ENCODE results near the gene SDHB. TPM values are rescaled to one million over a fixed set of nuclear protein-coding genes. Genes with fewer than 3 reads are reported as not detected.
A peak's percentile ranks its signal among the peaks of the same experiment; 100 is the strongest.

SDHB gene
- total and polyA plus RNA-seq, 9 of the 15 experiments (the other 6 are each of a cell fraction or from before 2014, with no cell fraction given), result 207 to 554 (median 365) TPM

DNA sequence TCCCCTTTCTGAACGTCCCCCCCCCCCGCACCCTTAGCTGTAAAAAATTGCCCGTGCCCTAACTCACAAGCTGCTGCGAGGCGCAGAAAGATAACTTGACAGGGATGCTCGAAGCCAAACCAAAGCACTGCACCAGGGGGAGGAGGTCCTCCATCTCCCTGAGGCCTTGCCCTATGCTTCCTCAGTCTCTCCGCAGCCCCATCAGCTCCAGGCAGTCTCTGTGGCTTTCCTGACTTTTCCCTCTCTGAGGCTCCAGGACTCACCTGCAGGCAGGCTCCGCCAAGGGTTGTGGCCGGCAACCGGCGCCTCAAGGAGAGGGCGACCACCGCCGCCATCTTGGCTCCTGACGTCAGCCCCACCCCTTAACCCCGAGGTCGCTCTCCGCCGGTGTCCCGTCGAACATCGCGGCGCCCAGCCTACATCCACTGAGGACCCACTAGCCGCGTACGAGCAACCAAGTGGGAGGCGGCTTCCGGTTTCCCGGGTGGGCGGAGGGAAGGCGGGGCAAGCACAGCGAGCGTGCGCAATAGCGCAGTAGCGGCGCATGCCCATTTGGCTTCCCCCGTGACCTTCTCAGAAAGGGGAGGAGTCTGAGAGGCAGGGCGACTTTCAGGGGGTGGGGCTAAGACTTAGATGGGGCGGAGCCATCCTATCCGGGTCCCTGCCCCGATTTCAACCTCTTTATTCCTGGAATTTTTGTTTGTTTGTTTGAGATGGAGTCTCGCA lies at the start of gene SDHB (continued):
- no peak for TF ChIP-seq POU5F1 (IDR thresholded peaks at IDR 0.05; ENCODE audit: borderline replicate concordance, low read depth, low read length, partially characterized antibody)
- TF ChIP-seq RAD21 (CRISPR knock-in tag; conservative IDR thresholded peaks at IDR 0.05 in 1 of 2, IDR thresholded peaks at IDR 0.05 in 1 of 2), result no peak
- TF ChIP-seq ZNF311 (CRISPR knock-in tag; IDR thresholded peaks at IDR 0.05), result no peak
- no peak for TF ChIP-seq MCM3 (IDR thresholded peaks at IDR 0.05)
- TF ChIP-seq, protein P1, sequence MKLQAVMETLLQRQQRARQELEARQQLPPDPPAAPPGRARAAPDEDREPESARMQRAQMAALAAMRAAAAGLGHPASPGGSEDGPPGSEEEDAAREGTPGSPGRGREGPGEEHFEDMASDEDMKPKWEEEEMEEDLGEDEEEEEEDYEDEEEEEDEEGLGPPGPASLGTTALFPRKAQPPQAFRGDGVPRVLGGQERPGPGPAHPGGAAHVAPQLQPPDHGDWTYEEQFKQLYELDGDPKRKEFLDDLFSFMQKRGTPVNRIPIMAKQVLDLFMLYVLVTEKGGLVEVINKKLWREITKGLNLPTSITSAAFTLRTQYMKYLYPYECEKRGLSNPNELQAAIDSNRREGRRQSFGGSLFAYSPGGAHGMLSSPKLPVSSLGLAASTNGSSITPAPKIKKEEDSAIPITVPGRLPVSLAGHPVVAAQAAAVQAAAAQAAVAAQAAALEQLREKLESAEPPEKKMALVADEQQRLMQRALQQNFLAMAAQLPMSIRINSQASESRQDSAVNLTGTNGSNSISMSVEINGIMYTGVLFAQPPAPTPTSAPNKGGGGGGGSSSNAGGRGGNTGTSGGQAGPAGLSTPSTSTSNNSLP (IDR thresholded peaks at IDR 0.05; ENCODE audit: borderline replicate concordance, low read depth, low read length), result no peak
- TF ChIP-seq, protein P2, sequence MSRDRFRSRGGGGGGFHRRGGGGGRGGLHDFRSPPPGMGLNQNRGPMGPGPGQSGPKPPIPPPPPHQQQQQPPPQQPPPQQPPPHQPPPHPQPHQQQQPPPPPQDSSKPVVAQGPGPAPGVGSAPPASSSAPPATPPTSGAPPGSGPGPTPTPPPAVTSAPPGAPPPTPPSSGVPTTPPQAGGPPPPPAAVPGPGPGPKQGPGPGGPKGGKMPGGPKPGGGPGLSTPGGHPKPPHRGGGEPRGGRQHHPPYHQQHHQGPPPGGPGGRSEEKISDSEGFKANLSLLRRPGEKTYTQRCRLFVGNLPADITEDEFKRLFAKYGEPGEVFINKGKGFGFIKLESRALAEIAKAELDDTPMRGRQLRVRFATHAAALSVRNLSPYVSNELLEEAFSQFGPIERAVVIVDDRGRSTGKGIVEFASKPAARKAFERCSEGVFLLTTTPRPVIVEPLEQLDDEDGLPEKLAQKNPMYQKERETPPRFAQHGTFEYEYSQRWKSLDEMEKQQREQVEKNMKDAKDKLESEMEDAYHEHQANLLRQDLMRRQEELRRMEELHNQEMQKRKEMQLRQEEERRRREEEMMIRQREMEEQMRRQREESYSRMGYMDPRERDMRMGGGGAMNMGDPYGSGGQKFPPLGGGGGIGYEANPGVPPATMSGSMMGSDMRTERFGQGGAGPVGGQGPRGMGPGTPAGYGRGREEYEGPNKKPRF (IDR thresholded peaks at IDR 0.05; ENCODE audit: low read depth, low read length), result no peak
- no peak for TF ChIP-seq ZNF561 (CRISPR knock-in tag; conservative IDR thresholded peaks at IDR 0.05)
- TF ChIP-seq, protein P3, sequence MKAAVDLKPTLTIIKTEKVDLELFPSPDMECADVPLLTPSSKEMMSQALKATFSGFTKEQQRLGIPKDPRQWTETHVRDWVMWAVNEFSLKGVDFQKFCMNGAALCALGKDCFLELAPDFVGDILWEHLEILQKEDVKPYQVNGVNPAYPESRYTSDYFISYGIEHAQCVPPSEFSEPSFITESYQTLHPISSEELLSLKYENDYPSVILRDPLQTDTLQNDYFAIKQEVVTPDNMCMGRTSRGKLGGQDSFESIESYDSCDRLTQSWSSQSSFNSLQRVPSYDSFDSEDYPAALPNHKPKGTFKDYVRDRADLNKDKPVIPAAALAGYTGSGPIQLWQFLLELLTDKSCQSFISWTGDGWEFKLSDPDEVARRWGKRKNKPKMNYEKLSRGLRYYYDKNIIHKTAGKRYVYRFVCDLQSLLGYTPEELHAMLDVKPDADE (conservative IDR thresholded peaks at IDR 0.05; ENCODE audit: control insufficient read depth, low read depth, low read length), result peak; percentile 58; the same call in 1 of the 2 replicates
- TF ChIP-seq, protein P4, sequence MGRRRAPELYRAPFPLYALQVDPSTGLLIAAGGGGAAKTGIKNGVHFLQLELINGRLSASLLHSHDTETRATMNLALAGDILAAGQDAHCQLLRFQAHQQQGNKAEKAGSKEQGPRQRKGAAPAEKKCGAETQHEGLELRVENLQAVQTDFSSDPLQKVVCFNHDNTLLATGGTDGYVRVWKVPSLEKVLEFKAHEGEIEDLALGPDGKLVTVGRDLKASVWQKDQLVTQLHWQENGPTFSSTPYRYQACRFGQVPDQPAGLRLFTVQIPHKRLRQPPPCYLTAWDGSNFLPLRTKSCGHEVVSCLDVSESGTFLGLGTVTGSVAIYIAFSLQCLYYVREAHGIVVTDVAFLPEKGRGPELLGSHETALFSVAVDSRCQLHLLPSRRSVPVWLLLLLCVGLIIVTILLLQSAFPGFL (CRISPR knock-in tag; IDR thresholded peaks at IDR 0.05), result no peak
- no peak for TF ChIP-seq ZNF140 (CRISPR knock-in tag; IDR thresholded peaks at IDR 0.05)
- no peak for TF ChIP-seq CEBPB (tag; IDR thresholded peaks at IDR 0.05)
- TF ChIP-seq ILK (tag; IDR thresholded peaks at IDR 0.05; ENCODE audit: borderline replicate concordance, low read depth), result no peak
- TF ChIP-seq PTTG1 (tag; IDR thresholded peaks at IDR 0.05; ENCODE audit: low read depth), result no peak
- no peak for TF ChIP-seq PHB (CRISPR knock-in tag; IDR thresholded peaks at IDR 0.05)
- TF ChIP-seq SP2 (IDR thresholded peaks at IDR 0.05; ENCODE audit: extremely low read depth, low read depth, low read length, poor library complexity, severe bottlenecking), result peak; percentile 66
- TF ChIP-seq, protein P5, sequence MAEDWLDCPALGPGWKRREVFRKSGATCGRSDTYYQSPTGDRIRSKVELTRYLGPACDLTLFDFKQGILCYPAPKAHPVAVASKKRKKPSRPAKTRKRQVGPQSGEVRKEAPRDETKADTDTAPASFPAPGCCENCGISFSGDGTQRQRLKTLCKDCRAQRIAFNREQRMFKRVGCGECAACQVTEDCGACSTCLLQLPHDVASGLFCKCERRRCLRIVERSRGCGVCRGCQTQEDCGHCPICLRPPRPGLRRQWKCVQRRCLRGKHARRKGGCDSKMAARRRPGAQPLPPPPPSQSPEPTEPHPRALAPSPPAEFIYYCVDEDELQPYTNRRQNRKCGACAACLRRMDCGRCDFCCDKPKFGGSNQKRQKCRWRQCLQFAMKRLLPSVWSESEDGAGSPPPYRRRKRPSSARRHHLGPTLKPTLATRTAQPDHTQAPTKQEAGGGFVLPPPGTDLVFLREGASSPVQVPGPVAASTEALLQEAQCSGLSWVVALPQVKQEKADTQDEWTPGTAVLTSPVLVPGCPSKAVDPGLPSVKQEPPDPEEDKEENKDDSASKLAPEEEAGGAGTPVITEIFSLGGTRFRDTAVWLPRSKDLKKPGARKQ (CRISPR knock-in tag; IDR thresholded peaks at IDR 0.05), result no peak
- peak; percentile 94 for TF ChIP-seq POLR2A (conservative IDR thresholded peaks at IDR 0.05)
- TF ChIP-seq, protein P6, sequence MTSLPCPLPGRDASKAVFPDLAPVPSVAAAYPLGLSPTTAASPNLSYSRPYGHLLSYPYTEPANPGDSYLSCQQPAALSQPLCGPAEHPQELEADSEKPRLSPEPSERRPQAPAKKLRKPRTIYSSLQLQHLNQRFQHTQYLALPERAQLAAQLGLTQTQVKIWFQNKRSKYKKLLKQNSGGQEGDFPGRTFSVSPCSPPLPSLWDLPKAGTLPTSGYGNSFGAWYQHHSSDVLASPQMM (CRISPR knock-in tag; IDR thresholded peaks at IDR 0.05), result no peak
- TF ChIP-seq SMC3 (conservative IDR thresholded peaks at IDR 0.05; ENCODE audit: insufficient read depth, low read depth, low read length), result no peak
